Ovary (tissue), 3 donors: ENCODE measurements around the gene IL18BP.

Experiments used
- EP300 ChIP-seq: sonication (generic); formaldehyde crosslinking; IDR thresholded peaks from one replicate; pipeline ENCODE4 v1.6.1; 2017; ENCODE audit warnings: antibody characterized with exemption
- POLR2A ChIP-seq: fragments of 450-650 bp; IDR thresholded peaks from one replicate; pipeline ENCODE4 v1.6.1; 2017; ENCODE audit warnings: antibody characterized with exemption, mild to moderate bottlenecking, moderate library complexity
- TF ChIP-seq, protein P1 (sequence below), 3 donors: fragments of 450-650 bp in 2 of 3; fragments of 200-600 bp in 1 of 3; IDR thresholded peaks; one replicate each; pipeline versions ENCODE4 v1.5.1 to v1.8.0; 2016 to 2022; ENCODE audit warnings: antibody characterized with exemption in 3 of 3, mild to moderate bottlenecking in 1 of 3
- donor health status: DM: no; HTN: no; CAD: no.

- TF ChIP-seq POLR2A (no peak), EP300 (no peak)
- TF ChIP-seq, protein P1, sequence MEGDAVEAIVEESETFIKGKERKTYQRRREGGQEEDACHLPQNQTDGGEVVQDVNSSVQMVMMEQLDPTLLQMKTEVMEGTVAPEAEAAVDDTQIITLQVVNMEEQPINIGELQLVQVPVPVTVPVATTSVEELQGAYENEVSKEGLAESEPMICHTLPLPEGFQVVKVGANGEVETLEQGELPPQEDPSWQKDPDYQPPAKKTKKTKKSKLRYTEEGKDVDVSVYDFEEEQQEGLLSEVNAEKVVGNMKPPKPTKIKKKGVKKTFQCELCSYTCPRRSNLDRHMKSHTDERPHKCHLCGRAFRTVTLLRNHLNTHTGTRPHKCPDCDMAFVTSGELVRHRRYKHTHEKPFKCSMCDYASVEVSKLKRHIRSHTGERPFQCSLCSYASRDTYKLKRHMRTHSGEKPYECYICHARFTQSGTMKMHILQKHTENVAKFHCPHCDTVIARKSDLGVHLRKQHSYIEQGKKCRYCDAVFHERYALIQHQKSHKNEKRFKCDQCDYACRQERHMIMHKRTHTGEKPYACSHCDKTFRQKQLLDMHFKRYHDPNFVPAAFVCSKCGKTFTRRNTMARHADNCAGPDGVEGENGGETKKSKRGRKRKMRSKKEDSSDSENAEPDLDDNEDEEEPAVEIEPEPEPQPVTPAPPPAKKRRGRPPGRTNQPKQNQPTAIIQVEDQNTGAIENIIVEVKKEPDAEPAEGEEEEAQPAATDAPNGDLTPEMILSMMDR (IDR thresholded peaks at IDR 0.05), result no peak
Observed at GRCh38 chr11:72024069-72024754, 25.5 kb downstream of the IL18BP start.
